Activated T-cell treated with anti-CD3 and anti-CD28 coated beads, Interleukin-2, amount 50 U/mL, for 1 hour (primary cell): ENCODE measurements around the gene FAR2.
"Not testable (repeated sequence)": the region's sequence is repeated elsewhere in the genome, so short reads cannot be mapped to it uniquely, and the experiment has no call there.

Experiments used
- DNase-seq: peaks from one replicate; pipeline ENCODE4 v3.0.0-alpha.2; 2020

The FAR2 gene

DNA sequence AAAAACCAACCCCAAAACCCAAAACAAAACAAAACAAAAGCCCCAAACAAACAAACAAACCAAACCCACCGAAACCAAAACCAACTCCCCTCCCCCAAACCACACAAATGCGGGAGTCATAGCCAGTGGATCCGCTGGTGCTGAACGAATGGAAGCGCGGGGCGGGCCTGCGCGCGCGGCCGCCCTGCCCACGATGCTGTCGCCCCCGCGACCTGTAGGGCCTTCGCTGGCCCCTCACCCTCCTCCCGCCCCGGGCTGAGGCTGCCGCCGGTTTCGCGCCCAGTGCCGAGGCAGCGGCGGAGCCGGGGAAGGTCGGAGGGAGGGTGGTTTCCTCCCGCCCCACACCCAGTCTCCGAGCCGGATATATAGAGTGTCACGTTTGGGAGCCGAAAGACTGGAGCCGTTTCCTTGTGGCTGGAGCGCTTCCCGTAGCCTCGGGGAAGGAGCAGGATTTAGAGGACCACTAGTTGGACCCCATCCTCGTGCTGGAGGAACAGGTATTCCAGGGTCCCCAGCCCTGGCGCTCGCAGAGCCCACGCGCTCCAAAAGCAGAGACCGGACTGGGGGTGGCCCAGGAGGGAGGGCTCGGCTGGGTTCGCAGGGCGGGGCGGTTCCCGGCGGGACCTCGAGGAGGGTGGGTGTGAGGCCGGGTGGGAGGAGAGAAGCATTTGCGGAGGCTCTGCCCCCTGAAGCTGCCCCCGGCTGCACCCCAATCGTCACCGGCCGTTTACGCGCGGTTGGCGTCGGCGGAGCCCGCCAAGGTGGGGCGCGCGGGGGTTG, at the start of gene FAR2:
FAR2 (plus strand) TSS at position 368 of the 780 bp plus-strand sequence. CDS start 121,172 bp downstream, outside the sequence.
- peak; percentile 48 for DNase-seq

DNA sequence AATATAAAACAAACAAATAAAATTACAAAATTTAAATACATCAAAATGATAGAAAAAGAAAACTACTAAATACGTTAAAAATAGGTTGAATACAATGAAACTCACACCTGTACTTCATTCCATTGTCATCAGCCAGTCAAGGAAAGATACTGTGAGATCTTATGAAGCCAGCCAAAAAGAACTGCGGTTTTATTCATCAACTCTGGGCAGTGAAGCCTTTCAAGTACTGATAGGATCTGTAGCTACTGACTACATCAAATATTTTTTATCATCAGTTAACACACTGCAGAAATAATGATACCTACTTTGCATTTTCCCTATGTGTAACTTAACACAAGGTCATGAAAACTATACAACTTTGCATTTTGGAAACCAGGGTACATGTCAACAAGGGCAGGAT, 46.3 kb upstream of the FAR2 start:
- no peak for DNase-seq

DNA sequence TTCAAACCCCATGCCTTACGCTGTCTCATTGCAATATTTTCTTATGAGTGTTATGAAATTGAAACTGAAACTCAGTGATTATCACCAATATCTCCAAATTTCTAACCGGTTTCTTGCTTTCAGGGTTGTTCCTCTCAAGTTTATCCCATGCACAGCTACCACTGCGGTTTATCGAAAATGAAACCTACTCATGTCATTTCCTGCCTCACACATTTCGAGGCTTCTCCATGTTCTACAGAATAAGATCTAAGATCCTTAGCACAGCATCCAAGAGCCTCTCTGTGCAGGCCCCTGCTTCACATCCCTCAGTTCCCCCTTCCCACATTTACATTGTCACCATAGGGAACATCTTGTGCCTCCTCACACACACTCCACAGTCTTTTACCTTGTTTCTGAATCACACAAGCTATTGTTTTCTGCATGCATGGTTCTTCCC, 45.5 kb upstream of the FAR2 start:
- peak; percentile 22 for DNase-seq

DNA sequence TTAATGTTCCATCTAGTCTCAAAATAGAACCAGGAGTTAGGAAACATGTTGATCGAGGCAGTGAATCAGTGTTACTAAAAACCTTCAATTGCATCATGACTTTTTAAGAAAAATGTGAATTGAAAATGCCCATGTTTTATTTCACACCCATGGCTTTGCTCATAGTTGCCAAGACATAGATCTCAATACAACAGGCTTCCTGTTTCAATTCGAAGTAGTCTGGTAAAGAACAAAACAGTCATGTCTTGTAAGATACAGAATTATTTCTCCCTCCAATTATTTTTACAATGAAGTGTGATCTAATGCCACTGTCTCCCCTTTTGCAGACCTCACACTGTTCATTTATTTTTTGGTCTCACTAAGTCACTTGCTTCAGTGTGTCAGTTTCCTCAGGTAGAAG, 44.6 kb upstream of the FAR2 start:
- no peak for DNase-seq

DNA sequence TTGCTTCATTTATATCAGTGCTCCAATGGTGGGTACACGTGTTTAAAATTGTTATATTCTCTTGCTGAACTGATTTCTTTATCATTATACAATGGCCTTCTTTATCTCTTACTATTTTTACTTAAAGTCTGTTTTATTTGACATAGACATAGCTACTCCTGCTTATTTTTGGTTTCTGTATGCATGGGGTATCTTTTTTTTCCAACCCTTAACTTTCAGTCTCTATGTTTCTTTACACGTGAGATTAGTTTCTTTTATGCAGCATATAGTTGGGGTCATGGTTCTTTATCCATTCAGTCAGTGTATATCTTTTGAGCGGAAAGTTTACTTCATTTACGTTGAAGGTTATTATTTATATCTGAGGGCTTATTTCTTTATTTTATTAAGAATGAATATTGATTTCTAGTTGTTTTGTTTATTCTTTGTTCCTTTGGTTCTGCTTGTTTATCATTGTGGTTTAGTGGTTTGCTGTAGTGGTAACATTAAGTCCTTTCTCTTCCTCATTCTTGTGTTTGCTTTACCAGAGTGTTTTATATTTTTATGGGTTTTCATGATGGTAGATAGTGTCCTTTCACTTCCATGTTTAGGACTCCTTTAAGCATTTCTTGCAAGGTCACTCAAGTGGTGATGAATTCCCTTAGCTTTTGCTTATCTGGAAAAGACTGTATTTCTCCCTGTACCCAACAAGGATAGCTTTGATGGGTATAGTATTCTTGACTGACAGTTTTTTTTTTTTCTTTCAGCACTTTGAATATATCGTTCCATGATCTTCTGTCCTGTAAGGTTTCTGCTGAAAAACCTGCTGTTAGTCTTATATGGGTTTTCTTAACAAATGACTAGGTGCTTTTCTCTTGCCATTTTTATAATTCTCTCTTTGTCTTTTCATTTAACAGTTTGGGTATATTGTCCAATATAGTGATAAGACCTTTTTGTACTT, 38.3 kb upstream of the FAR2 start:
- DNase-seq: no peak

DNA sequence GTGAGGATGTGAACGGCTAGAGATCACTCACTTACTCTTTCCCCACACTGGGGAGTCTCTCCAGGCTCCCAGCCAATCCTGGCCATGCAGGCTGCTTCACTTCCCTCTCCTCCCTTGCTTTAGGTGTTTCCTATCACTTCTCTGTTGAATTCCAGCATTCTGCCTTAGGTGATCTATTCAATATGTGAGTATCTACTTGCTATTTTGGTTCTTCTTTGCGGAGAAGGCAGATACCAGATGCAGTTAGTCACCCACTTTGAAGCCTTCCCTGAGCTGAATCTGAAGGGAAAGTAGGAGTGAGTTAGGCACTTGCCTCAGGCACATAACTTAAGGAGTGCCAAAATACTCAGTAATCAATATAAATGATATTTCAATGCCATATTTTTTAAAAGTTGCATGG, 36.0 kb upstream of the FAR2 start:
- DNase-seq: no peak

DNA sequence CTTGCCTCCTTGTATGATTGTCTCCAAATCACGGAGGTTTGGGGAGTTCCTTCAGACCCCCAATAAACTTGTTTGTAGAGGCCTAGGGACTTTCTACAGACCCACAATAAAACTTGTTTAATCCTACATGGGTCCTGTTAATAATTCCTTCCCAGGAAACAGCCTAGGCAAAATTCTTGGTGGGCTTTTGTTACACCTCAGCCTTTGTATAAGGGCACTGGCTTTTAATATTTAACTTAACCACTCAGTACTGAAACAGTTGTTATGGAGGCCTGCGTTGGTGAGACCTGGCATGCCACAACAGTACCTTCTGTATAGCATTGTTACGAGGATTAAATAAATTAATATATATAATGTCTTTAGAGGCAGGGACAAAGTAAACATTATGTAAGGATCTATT, 32.7 kb upstream of the FAR2 start:
- no peak for DNase-seq

DNA sequence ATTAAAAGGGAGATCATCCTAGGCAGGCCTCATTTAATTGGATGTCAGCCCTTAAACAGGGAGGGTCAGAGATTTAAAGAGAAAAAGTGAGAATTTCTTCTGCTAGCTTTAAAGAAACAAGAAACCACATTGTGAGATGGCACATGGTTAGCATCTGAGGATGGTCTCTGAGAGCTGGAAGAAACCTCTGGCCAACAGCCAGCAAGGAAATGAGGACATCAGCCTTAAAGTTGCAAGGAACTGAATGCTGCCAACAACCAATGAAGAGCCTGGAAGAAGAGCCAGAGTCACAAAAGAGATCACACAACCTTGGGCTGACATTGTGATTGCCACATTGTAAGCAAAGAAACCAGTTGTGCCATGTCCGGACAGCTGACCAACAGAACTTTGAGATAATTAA, 17.5 kb upstream of the FAR2 start:
- DNase-seq: no peak

DNA sequence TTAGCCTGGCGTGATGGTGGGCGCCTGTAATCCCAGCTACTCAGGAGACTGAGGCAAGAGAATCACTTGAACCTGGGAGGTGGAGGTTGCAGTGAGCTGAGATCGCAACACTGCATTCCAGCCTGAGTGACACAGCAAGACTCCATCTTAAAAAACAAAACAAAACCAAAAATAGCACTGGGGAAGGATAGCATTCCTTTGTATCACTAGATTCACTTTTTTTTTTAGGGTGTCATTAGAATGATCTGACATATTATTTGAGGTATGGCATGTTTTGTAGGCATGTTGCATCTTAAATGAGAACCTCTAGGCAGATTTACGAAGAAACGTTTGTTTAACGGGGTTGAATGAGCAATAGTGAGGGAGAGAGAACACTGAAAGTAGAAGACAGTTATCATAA, 16.8 kb upstream of the FAR2 start:
- DNase-seq: no peak

DNA sequence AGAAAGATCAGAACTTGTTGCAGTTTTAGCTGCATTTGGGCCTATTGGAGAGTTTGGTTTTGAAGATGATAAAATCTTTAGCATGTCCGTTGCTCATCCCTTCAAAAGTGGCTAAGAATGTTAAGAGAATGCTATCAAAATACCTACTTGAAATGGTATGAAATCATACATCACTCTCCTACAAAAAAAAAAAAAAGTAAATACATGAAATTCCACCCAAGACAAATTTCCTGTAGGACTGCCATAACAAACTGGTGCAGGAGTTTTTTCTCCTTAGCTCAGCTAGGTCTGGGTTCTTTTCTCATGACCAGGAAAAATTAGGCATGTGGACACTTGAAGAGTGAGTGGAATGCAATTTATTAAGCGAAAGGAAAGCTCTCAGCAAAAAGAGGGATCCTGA, 15.9 kb upstream of the FAR2 start:
- DNase-seq: no peak

DNA sequence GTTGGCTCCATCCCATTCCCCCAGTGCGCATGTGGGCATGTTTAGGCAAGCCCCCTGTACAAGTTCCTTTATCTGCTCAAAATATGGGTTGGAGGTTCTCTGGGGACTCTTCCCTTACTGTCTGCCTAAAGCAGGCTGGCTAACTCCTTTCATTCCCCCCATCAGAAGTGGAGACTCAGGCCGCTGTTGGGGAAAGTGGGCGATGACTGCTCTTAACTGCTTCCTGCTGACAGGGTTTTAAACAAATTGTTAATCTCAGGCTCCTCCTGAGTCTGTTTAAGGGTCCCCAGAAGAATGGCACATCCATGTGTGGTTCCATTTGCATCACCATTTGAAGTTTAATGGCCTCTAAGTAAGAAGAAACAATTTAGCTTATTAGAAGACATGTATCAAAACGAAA, 15.4 kb upstream of the FAR2 start:
- DNase-seq: no peak

DNA sequence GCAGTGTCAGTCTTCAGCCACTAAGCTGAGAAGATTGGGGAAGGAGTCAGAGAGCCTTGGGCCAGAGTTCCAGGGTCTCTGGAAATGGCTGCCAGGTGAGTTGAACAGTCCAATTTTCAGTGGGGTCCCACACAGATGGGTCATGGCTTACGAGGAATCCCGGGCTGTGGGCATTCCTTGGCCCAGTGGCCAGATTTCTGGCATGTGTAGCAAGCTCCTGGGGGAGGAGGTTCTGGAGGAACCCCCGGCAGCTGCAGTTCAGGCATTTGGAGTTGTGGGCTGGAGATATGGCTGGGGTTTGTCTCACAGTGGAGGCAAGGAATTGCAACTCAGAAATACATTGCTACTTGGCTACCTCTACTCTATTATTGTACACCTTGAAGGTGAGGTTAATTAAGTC, 10.8 kb upstream of the FAR2 start:
- DNase-seq: not testable (repeated sequence)

DNA sequence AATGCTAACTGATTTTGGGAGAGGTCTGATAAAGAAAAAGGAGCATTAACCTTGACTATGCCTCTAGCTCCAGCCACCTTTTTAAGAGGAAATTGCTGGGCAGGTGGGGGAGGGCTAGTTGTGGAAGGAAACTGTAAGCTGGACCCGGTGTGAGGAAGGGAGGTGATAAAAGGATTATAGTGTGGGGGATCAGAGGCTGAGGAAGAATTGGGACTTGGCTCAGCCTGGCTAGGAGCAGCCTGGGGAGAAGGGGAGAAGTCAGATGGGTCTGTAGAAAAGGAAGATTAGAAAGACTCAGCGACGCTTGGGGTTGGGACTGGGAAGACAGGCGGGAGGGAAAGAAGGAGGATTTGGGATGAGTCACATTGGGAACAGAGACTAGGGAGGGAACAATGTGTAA, 10.2 kb upstream of the FAR2 start:
- not testable (repeated sequence) for DNase-seq

DNA sequence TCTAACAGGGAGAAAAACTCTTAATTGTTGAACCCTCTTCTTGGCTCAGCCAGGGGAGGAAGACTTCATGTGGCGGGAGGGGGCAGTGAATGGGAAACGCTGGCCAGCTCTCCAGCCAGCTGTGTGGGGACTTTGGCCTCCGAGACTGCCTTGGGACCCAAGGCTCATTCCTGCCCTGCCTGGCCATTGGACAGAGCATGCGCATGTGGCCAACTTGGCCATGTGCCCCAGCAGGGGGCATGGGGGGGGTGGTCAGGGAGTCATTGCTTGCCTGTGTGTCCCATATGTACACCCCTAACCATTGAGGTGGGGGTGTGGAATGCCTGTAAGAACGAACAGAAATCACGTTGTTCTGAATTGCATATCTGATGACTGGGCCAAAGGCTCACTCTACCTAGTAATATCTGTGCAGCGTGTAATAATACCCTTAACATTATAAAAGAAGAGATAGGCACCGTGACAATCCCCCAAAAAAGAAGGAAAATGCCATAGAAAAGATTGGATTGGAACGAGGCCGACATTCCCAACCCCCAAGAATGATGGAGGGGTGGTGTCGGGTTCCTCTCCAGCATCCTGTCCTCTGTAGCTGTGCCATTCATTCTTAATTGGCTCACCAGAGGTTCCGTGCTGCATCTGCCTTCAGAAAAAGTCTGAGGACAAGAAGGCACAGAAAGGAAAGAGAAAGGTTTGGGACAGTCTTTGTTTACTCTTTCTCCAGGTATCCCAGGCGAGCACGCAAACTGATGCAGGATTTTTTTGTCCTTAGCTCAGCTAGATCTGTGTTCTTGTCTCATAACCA, 3.5 kb upstream of the FAR2 start:
- DNase-seq: no peak

DNA sequence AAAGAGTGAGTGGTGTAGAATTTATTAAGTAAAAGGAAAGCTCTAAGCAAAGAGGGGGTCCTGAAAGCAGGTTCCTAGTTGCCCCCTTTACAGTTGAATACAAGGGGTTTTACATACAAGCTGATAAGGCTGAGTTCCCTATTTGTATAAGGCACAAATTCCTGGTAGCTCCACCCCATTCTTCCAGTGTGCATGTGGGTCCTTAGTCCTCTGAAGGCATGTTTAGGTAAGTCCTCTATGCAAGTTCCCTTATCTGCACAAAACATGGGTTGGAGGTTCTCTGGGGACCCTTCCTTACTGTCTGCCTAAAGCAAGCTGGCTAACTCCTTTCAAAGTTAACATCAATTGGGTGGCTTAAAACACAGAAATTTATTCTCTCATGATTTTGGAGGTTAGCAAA, 2.9 kb upstream of the FAR2 start:
- DNase-seq: no peak

DNA sequence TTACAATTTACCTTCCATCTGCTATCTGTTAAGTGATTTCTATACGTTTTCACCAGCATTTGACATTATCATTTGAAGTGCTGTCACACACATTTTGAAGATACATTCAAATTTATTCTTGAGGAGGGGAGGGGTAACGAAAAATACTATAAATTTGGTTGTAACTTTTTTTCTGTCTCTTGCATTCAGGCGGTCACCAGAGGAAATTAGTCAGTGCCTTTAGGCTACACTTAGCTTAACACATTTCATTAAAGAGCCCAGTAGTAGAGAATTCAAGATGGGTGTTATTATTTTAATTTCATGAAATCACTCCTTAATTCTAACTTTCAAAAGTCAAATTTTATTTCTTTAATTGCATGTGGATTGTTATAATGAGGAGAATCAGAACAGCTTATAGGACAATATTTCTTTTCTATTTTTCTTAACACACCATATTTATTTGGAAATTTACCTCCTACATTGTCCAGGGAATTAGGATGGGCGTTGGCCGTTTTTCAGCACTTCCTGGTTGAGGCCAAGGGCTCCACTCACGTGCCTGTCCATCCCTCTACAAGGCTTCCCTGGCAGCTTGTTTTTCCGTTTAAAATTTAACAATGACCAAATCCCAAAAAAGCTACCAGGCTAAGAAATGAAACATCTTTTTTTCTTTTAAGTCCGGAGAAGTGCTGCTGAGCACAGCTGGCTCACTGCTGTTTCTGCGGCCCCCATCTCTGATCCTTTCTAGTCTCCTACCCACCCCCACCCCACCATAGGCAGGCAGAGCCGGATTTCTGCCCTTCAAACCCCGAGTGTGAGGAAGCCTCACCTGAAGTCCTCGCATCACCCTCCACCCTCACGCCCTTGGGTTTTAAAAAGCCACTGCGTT, 1.1 kb upstream of the FAR2 start:
- no peak for DNase-seq

DNA sequence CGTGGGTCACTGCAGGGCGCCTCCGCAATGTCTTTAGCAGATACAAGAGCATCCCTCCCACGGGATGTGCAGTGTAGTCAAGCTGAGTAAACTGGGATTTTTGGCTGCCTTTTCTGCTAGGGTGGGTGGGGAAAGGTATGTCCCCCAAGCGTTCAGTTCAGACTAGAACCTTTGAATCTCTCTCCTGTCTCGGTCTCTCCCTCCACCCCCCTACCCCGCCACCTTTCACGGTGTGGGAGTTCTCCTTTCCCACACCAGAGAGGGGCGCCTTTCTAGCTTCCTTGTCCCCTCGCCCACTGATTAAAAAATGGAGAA, 525 bp upstream of the FAR2 start:
- peak; percentile 18 for DNase-seq

DNA sequence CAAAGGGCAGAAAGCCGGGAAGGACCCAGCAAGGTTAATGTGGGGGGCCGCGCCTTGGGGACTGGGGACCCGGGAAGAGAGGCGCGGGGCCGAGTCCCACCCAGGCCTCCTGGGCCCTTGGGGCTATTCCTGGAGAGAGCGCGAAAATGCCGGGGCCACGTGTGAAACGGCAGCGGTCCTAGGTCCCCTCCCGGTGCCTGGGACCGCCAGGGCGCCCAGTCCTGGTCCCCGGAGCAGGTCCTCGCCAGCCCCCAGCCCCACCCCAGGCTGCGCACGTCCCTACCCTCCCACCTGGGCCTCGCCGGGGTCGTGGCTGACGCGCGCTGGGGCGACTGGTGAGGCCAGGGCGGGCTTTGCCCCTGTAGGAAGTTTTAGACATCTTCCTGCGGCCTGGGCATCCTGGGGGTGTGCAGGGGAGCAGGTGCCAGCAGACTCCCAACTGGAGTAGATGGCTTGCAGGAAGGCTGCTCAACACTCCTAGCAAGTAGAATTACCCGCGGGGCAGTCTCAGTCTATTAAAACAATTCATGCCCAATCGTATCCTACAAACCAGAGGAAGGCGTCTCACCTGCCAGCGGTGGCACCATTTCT, 708 bp downstream of the FAR2 start:
- DNase-seq: peak; percentile 26

DNA sequence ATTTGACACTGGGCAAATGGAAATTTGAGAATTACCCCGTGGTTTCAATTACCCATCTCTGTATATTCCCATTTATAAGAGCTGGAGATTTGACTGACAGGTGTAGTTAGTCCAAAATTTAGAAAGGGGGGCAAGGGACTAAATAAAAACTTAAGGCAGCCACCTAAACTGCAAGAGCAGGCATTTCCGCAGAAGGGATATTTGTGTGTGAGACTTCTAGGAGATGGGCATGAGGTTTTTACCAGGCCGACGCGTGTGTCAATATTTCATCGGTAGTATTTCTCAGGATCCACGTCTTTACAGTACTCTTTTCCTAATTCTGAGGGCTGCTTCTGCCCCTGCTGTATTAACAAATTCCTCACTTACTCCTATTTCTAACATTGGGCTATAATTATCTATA, 1.4 kb downstream of the FAR2 start:
- no peak for DNase-seq

DNA sequence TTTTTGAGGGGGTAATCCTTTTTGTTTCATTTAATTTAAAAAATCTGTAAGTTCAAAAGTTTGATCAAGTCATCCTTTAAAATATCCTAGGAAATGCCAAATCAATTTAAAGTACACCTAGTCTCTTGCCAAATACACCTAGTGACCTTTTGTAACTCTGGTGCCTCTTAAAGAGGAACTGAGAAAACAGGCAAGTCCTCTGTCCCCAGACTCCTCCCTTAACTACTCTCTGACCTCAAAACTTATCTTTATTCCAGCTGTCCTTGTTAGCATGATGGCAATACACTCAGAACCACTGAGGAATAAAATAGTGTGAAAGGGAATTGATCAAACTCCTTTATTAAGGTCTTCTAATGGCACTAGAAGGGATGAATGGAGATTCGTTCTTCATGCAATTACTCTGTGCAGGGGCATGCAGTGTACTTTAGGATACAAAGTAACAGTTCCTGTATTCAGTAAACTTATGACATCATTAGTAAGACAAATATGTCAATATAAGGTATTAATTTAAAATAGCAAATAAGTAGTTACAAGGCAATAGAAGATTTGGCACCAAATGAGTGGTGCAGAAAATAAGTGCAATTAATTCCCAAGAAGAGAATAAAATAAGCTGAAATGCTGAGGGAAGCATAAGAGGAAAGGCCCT, 3.3 kb downstream of the FAR2 start:
- no peak for DNase-seq

DNA sequence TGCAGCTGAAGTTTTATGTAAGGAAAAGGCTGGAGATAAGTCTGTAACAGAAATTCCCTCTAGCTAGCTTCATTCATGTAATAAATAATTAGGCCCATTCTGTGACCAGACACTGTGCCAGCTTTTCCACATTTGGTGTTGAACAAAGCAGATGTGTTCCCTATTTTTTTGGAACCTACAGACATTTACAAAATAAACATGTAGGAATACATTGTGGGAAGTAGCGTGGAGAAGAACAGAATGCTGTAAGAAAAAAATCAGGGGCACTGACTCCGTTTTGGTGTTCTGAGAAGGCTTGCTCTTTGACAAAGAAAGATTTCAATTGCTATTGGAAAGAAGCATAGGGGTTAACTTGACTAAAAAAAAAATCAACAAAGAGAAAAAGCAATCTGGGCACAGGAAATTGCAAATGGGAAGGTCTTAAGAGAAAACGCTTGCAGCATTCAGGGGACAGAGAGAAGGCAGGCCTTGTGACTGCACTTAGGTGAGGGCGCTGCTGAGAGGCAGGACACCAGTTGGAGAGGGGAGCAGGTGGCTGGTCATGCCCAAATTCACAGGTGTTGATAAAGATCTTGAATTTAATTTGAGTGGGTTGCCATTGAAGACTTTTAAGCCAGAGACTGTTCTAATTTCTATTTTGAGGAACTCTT, 4.0 kb downstream of the FAR2 start:
- DNase-seq: no peak
